Metanephros (tissue), 1 donor: ENCODE results near the gene KMO. TPM values are rescaled to one million over a fixed set of nuclear protein-coding genes. Genes with fewer than 3 reads are reported as not detected.

Source experiments
- total RNA-seq: library from RNA; depleted of rRNA; stranded (reverse); fragments of >200 nt; gene quantifications from one replicate; pipeline ENCODE4 v1.2.3, GENCODE V29; 2014

KMO gene
- 7.8 TPM for total RNA-seq

GRCh38 chr1:241532162-241532531 is at the start of gene KMO:
TSS of gene KMO (plus strand) at chr1:241532378. CDS start at chr1:241532445, 67 bp downstream.

GRCh38 chr1:241519308-241520079 is 12.7 kb upstream of the KMO start, which contains the start of gene FH:
TSS of gene FH (minus strand) at chr1:241519755. CDS start at chr1:241519722, 33 bp downstream.

GRCh38 chr1:241640149-241640866 is 108.1 kb downstream of the KMO start, which contains the start of the genes CHML and OPN3:
TSS of gene CHML (minus strand) at chr1:241640369. CDS start at chr1:241635766, 4,603 bp downstream.
TSS of gene OPN3 (minus strand) at chr1:241640369. CDS start at chr1:241640254, 115 bp downstream.

Other genes starting within 250 kb of the KMO start
- 5.0 TPM for gene RGS7, start 175.2 kb upstream of the KMO start, total RNA-seq
- 67.3 TPM for gene FH, start 12.6 kb upstream of the KMO start, total RNA-seq
- gene CHML, start 108.0 kb downstream of the KMO start, total RNA-seq: 24.2 TPM
- 22.9 TPM for gene OPN3, start 108.0 kb downstream of the KMO start, total RNA-seq
- not detected for gene WDR64, start 119.9 kb downstream of the KMO start, total RNA-seq